C4-2B (cell line): ENCODE measurements around the gene BANK1.

ENCODE experiments used
- H3K27ac ChIP-seq: fragments of 450-650 bp; 2 replicates; pipeline ENCODE4 v1.5.1; 2017
- CTCF ChIP-seq: fragments of 450-650 bp; conservative IDR thresholded peaks from 2 replicates; pipeline ENCODE4 v1.5.1; 2017; ENCODE audit warnings: mild to moderate bottlenecking
- ZFX ChIP-seq: fragments of 450-650 bp; IDR thresholded peaks from 2 replicates; pipeline ENCODE4 v1.6.1; 2017

Gene BANK1

DNA sequence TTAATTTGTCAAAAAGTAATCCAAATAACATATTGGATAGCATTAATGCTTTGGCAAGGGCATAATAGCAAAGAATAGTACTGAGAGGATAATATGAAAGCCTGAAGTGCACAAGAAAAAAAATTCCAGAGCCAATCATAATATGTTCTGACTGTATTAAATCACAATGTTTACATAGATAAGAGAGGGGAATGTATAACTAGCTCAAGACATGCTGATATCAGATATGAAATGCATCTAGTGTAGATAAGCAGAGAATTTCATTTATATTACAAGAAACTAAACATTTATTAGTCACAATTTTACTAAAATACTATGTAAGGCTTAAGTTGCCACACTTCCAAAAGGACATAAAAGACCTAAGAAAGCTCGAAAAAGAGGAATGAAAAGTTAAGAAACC, 193.3 kb downstream of the BANK1 start:
- TF ChIP-seq ZFX, result no peak
- no peak for TF ChIP-seq CTCF
- H3K27ac ChIP-seq, result no peak overlapping the region

GRCh38 chr4:101987623-101988243, 197.2 kb downstream of the BANK1 start:
- TF ChIP-seq CTCF (no peak), ZFX (no peak)
- no peak overlapping the region for H3K27ac ChIP-seq

DNA sequence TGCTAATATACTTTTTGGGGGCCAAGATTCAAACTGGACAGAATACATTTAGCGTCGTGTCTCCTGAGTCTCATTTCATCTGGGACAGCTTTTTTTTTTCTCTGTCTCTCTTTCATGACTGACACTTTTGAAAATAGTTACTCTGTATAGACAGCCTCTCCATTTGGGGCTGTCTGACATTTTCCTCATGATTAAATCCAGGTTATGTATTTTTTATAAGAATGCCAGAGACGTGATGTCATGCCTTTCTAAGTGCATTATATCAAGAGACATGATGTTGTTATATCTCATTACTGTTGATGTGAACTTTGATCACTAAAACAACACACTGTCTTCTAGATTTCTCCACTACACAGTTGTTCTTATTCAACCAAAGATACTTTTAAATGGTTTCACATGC, 199.0 kb downstream of the BANK1 start:
- no peak overlapping the region for H3K27ac ChIP-seq
- TF ChIP-seq ZFX, result no peak
- no peak for TF ChIP-seq CTCF

DNA sequence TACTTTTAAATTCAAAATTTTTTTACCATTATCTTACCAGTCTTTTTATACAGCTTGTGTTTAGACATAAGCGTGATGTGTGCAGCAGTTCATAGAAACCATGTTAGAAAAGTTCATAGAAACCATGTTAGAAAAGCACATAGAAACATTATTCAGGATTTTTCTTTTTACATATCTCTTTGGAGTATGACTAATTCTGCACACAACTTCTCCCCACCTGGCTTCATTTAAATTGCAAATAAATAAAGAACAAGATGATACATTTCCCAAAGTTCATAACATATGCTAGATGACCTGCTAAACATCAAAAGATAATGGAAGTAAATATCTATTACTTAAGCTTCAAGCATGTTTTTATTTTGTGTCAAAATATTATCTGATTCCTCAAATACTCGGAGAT, 201.9 kb downstream of the BANK1 start:
- no peak for TF ChIP-seq ZFX
- no peak for TF ChIP-seq CTCF
- no peak overlapping the region for H3K27ac ChIP-seq

DNA sequence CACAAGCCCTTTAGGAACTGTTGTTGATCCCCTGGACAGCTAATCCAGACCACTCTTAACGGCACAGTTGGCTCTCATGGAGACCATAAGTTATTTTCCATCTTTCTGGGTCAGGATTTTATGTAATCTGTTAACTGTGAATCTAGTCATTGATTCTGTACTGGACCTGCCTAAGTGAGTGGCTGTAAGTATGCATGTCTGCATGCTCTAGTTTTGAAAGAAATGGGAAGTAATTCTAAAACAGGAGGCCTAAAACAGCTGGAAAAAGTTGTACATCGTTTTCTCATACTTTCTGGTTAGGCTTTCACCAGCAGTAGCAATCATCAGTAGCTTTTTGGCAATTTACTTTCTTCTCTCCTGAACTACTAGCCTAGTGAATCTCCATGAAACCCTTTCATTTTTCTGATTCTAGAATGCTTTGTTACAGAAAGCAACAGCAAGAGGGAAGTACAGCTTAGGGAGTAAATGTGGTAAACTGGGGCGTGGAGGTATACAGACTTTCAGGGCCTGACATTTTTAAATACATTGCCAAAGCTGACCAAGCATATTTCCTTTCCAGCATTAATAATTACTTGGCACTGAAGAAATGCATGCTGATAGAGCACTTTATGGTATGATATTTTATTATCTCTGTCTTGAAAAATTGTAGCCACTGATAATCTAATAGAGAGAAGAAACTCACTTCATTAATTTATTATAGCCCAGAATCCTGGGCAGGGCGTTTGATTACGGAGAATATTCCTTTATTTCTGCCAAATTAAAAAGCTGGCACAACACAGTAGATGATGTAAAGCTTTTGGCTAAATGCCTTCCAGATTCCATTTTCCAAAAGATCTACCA, 202.7 kb downstream of the BANK1 start:
- no peak overlapping the region for H3K27ac ChIP-seq

GRCh38 chr4:101993842-101994775, 203.6 kb downstream of the BANK1 start:
- TF ChIP-seq ZFX, result no peak
- TF ChIP-seq CTCF, result no peak
- H3K27ac ChIP-seq, result no peak overlapping the region

More for the DNA sequence above, 202.7 kb downstream of the BANK1 start:
- no peak for TF ChIP-seq CTCF
- TF ChIP-seq ZFX, result no peak
